HG03521 (cell line): ENCODE data around the gene NRIP2.
A peak's percentile ranks its signal among the peaks of the same experiment; 100 is the strongest.

ENCODE experiments used
- ATAC-seq: cut with Tn5 transposase; IDR thresholded peaks from one replicate; pipeline ENCODE4 v1.9.1; 2021; ENCODE audit warnings: mild to moderate bottlenecking, moderate library complexity; ENCODE audit not compliant: unreplicated experiment

Gene NRIP2

DNA sequence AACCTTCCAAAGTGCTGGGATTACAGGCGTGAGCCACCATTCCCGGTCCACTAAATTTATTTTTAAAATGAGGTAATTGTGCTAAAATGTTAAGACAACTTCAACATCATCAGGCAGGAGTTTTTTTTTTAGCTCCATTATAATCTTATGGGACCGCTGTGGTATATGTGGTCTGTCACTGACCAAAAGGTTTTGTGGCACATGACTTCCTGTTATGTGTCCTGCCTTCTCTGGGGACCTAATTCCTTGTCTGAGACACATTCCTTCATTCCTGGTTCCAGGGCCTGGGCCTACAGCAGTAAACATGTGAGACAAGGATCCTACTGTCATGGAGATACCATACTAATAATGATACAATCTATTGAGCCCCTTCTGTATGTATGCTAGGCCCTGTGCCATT lies 17.1 kb upstream of the NRIP2 start:
- ATAC-seq, result no peak

DNA sequence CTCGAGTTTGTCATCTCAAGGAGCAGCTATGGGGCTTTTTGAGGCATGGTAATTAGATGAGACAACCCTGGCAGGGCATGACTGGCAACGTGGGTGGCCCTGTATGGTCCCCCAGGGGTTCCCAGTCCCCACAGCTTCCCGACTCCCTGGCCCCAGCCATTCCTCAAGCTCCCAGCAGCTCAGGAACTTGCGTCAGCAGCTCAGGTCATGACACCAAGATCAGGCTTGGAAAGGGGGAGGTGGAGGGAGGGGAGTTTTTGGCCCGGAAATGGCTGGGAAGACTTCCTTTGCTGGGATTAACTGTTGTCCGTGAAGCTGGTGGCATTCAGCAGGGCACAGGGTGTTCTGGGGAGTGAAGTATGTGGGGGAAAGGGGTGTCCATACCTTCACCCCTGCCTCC lies 10.4 kb upstream of the NRIP2 start:
- no peak for ATAC-seq

GRCh38 chr12:2844786-2845185 lies 10.0 kb upstream of the NRIP2 start:
- no peak for ATAC-seq

DNA sequence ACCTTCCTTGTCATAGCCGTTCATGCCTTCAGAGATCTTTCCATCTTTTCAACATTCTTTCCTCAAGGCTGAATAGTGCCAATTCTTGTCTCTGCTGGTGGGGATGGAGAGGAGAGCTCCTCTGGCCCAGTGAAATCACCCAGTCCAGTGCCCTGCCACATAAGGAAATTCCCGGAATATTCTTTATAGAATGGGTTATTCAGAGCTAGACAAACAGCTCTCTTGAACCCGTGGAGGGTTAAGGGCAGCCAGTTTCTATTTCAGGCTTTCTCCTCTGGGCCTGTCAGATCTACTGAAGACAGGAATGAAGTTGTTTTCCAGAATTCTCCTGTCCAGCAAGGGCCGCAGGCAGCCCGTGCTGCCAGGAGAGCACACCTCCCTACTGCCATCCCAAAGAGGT lies 8.1 kb upstream of the NRIP2 start:
- ATAC-seq, result no peak

DNA sequence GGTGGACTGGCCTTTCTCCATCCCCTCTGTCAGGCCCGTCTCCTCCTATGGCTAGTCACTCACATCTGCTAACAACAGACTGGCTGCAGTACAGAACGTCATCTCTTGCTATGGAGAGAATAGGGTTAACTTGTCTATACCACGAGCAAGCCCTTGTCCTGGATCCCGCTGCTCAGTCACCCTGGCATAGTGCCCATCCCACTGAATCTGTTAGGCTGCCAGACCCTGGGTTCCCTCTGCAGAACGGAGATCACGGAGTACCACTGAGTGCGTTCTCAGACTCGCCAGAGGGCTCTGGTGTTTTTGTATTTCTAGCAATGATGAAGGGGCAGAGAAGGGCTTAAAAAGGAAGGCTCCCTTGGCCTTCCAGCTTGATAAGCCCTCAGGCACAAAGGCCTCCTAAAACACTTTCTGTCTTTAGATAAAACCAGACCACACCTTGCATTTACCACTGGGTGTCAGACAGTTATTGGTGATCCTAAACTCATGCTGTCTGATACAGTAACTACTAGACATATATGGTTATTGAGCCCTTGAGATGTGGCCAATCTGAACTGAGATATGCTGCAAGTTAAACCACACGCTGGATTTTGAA lies 6.3 kb upstream of the NRIP2 start:
- no peak for ATAC-seq

- no peak for ATAC-seq
These were observed 1.7 kb upstream of the NRIP2 start for GRCh38 chr12:2836574-2836973.

DNA sequence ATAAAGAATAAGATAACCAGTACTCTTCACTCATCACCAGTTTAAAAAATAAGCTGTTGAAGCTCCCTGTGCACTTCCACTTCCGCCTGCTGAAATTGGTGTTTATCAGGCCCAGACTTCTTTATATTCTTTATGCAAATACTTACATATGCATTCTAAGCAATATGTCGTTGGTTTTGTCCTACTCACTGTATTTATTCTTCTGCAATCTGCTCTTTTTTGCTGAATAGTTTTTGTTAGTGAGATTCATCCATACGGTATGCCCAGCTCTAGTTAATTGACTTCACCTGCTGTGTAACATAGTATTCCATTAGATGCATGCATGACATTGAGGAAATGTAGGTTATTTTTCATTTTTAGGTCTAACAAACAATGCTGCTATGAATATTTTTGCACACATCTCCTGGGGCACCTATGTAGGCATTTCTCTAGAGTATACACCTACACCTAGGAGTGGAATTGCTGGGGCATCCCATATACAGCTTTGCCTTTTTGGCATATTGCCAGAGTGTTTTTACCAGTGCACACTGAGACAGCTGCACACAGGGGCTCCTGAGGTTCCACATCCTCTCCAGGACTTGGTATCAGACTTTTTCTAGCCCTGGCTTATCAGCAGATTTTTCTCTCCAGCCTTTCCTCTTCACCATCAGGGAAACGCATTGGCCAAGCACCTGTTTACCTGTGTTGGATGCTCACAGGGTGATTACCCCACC lies 1.0 kb upstream of the NRIP2 start:
- no peak for ATAC-seq

DNA sequence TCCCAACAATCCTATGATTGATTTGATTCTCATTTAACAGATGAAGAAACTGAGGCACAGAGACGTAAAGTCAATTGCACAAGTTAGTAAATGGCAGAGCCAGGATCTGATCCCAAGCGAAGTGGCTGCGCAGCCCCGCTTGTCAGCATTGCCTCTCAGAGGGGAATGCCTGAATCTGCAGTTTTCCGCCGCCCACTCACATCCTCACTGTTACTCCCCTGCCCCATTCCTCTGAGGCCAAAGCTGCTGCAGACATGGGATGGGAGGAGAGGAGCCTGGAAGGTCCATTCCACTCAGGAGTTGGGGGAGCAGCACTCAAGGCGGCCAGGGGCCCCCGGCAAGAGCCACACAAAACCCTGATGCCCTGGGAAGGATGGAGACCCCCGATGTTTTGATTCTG lies 1.0 kb downstream of the NRIP2 start:
- ATAC-seq, result no peak

DNA sequence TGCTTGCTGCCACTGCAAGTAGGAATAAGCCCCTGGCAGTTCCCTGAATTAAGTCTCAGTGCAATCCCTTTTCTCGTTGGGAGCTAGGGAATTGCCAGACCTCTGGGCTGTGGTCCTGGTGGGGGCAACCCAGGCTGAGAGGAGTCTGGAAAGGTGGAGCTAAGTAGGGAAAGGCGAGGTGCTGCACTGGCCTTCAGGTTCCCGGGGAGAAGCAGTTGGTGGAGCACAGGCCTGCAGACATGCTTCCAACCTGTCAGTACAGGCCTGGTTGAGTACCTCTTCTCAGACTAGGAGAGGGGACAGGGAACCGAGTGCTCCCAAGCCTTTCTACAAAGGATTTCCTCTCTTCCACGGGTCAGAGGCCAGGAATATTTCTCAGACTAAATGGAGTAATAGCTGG lies 1.5 kb downstream of the NRIP2 start:
- ATAC-seq, result no peak

- ATAC-seq, result no peak
These were observed 2.2 kb downstream of the NRIP2 start for GRCh38 chr12:2832550-2833127.

DNA sequence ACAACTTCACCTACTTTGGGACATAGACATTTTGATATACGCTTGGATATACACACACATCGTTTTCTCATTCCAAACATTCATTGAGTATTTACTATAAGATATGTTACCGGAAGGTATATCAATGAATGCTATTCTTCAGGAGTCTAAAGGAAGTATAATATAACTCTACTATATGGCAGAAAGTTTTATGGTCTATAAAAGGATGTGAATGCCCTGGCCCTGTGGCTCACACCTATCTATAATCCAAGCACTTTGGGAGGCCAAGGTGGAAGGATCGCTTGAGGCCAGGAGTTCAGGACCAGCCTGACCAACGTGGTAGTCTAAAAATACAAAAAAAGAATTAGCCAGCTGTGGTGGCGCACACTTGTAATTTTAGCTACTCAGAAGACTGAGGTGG lies 5.6 kb downstream of the NRIP2 start:
- no peak for ATAC-seq

DNA sequence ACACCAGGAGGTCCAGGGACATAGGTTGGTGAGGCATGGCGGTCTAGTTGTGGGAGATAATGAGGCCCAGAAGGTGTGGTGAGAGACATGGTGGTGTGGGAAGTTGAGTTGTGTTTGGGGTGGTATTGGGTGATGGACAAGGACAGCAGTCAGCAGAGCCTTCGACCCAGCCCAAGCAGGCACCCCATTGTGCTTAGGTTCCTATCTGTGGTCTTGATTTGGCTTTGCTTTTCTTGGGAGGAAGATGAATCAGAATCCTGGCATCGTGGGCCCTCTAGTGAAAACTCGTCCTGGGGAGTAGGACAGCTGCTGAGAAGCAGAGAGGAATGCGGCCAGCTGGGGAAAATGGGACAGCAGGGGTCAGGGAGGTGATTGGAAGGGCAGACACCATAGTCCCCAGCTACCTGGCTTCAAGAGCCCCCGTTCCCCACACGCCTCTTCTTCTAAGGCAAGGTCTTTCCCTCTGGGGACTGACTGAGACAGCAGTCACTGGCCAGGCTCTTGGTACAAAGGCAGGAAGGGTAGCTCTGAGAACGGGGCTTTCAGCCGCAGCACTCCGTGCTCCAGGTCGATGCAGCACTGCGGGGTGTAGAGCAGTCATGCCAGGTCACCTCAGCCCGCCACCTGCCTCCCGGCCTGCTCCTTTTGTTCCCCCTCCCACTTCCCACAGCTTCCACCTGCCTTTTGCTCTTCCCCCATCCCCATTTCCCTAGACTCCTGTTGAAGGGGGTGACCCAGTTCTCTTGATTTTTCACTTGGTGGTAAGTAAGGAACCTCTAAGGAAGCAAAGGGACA lies 7.9 kb downstream of the NRIP2 start:
- no peak for ATAC-seq

DNA sequence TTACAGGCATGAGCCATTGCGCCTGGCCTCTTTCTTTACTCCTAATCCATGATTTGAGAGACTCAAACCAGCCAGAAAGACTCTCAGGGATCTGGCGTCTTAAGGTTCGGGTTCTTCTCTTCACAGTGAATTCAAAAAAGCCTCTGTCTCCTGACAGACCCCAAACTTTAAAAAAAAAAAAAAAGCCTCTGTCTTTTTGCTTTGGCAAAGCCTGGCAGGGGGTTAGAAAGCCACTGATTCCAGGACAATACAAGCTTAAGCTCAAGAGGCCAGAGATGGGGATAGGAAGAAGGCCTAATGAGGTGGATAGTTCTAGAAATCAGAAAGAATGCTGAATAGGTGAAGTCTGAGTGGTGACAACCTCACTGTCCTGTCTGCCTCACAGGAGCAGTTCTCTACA lies 8.8 kb downstream of the NRIP2 start:
- no peak for ATAC-seq

DNA sequence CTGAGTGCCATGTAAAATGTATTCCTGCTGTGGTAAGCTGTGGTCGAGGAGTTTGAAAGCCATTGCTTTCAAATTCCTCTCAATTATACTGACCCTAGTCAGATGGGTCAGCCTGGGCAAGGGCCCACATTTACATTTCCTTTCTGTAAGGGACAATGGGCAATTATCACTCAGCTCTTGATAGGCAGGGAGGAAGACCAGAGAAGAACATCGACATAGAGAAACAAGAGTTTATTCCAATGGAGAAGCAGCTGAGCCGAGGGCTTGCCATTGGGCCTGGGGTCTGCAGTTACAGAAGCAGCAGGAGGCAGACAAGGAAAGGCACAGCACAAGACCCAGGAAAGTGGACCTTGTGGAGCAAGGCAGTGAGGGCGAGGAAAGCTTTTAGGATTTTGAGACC lies 9.7 kb downstream of the NRIP2 start:
- ATAC-seq, result no peak

DNA sequence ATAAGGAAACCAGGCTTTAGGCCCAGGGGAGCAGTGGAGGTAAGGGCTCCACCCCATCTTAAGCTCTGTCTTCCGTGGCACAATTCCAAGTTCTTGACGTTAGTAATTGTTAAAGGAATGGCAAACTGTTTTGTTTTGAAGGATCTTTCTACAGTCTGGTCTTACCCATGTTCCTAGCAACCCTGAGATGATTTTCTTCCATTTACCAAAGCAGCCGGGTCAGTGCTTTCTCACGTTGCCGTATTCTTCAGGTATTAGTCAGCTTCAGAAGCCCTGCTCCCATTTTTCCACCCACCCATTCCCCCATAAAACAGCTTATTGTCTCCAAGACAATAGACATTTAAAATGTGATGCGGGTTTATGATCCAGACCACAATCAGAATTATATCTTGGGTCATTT lies 10.3 kb downstream of the NRIP2 start:
- ATAC-seq, result no peak

DNA sequence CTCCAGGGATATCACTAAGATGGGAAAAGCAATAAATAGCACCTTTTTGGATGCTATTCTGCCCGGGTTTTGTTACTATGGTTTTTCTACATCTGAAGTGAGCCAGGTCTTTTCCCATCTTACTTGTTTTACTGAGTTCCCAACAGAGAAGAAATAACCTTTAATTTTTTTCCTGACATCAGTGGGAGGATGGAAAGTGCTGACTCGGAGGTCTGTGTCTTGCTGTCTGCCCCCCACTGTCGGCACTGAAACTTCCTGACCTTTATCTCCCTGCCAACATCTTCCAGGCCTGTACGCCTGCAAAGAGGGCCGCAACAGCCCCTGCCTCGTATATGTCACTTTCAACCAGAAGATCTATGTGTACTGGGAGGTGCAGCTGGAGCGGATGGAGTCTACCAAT lies 11.4 kb downstream of the NRIP2 start:
- ATAC-seq, result no peak

DNA sequence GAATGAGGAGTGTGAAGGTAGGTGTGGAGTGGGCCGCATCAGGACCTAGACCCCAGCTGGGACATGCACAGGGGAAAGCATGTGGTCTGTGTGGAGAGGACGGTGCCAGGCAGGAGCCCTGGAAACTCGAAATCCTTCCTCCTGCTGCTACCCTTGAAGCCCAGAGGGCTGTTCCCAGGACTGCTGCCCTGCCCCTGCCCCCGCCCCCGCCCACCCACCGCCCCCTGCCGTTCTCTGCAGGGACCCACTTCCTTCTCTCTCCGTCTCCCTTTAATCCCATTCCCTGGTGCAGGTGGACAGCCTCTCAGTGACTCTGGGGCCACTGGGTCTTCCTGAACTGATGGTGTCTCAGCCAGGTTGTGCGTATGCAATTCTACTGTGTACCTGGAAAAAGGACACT lies 14.4 kb downstream of the NRIP2 start:
- ATAC-seq, result no peak

DNA sequence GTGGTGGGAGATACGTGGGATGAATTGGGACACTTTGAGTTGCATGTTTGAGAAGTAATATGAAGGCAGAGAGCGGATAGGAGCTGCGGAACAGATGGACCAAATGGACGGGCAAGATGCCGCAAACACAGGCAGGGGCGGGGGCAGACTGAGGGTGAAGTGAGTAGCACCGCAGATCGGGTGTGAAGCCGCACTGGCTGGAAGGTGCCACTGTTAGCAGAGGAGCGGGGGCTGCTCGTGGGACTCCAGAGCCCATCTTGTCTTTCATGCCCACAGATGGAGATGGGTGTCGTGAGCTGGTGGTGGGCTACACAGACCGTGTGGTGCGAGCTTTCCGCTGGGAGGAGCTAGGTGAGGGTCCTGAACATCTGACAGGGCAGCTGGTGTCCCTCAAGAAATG lies 15.0 kb downstream of the NRIP2 start:
- no peak for ATAC-seq

DNA sequence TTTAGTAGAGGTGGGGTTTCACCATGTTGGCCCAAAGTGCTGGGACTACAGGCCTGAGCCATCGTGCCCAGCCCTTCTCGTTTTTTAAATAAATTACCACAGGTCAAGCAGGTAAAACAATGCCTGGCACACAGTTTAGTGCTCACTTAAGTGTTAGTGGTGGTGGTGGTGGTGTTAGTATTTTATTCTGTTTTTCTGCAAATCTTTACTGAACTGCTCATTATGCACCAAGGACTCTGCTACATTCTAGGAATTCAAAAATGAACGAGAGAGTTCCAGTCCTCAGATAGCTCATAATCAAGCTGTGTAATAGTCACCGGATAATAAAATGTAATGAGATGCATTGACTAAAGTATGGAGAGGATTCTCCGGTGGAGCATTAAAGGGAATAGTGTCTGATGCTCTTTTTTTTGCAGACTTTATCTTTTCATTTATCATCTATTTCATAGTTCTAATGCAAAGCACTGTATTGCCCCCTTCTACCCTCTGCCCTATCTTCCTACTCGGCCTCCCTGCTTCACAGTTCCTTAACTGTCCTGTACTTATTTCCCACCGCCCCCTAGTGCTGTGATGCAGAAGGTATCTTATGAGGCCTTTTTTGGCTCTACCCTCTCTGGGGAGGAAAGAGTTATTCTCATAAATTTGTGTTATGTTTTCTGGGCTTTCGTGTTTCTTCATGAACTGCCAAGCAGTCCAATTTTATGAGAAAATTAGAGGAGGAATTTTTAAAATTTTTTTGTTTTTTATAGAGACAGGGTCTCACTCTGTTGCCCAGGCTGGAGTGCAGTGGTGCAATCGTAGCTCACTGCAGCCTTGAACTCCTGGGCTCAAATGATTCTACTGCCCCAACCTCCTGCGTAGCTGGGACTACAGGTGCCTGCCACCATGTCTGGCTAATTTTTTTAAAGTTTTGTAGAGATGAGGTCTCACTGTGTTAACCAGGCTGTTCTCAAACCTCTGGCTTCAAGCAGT lies 21.3 kb downstream of the NRIP2 start:
- ATAC-seq, result no peak

GRCh38 chr12:2812290-2813213 lies 22.3 kb downstream of the NRIP2 start, which contains the start of gene ITFG2:
TSS of gene ITFG2 (plus strand) at chr12:2812668. CDS start at chr12:2812761, 93 bp downstream.
- ATAC-seq, result peak; percentile 93
